Epithelial cell of prostate (primary cell): Measurements from ENCODE around the gene EPS8L3.
"Not testable (repeated sequence)": the region's sequence is repeated elsewhere in the genome, so short reads cannot be mapped to it uniquely, and the experiment has no call there.

ENCODE experiments used
- DNase-seq: peaks from one replicate; pipeline ENCODE4 v3.0.0-alpha.2; 2011; ENCODE audit warnings: low read depth, low spot score
- H3K27ac ChIP-seq: fragments of 450-650 bp; 2 replicates; pipeline ENCODE4 v1.5.1; 2017; ENCODE audit warnings: mild to moderate bottlenecking

EPS8L3 gene

GRCh38 chr1:109748311-109748710 is 15.4 kb downstream of the EPS8L3 start:
- not testable (repeated sequence) for DNase-seq, H3K27ac ChIP-seq

GRCh38 chr1:109740615-109741373 is 22.9 kb downstream of the EPS8L3 start, which contains the start of gene GSTM3:
TSS of gene GSTM3 (minus strand) at chr1:109741038. CDS start at chr1:109740287, 751 bp downstream.
- no peak for DNase-seq
- H3K27ac ChIP-seq = no peak within 1 kb of the TSS

- no peak overlapping the region for H3K27ac ChIP-seq
- DNase-seq = no peak
Measured at GRCh38 chr1:109739738-109740614, 23.7 kb downstream of the EPS8L3 start.

- no peak for DNase-seq
- no peak overlapping the region for H3K27ac ChIP-seq
Measured at GRCh38 chr1:109733236-109733870, 30.4 kb downstream of the EPS8L3 start.

GRCh38 chr1:109732390-109732881 is 31.3 kb downstream of the EPS8L3 start:
- H3K27ac ChIP-seq = no peak overlapping the region
- DNase-seq = no peak

GRCh38 chr1:109730666-109731065 is 33.1 kb downstream of the EPS8L3 start:
- no peak for DNase-seq

GRCh38 chr1:109728870-109729269 is 34.9 kb downstream of the EPS8L3 start:
- H3K27ac ChIP-seq = no peak overlapping the region
- no peak for DNase-seq

More at GRCh38 chr1:109730666-109731065, 33.1 kb downstream of the EPS8L3 start:
- no peak overlapping the region for H3K27ac ChIP-seq

GRCh38 chr1:109726728-109727373 is 36.9 kb downstream of the EPS8L3 start:
- H3K27ac ChIP-seq = no peak overlapping the region
- DNase-seq = no peak

GRCh38 chr1:109726007-109726406 is 37.7 kb downstream of the EPS8L3 start:
- DNase-seq = no peak
- no peak overlapping the region for H3K27ac ChIP-seq

GRCh38 chr1:109725510-109725909 is 38.2 kb downstream of the EPS8L3 start:
- H3K27ac ChIP-seq = no peak overlapping the region
- DNase-seq = no peak

- H3K27ac ChIP-seq = no peak overlapping the region
- DNase-seq = no peak
Measured at GRCh38 chr1:109724933-109725332, 38.8 kb downstream of the EPS8L3 start.

GRCh38 chr1:109722908-109723691 is 40.6 kb downstream of the EPS8L3 start:
- H3K27ac ChIP-seq = no peak overlapping the region
- no peak for DNase-seq

GRCh38 chr1:109721971-109722370 is 41.8 kb downstream of the EPS8L3 start:
- DNase-seq = no peak
- no peak overlapping the region for H3K27ac ChIP-seq

- H3K27ac ChIP-seq = no peak overlapping the region
- DNase-seq = no peak
Measured at GRCh38 chr1:109721042-109721441, 42.7 kb downstream of the EPS8L3 start.

- no peak overlapping the region for H3K27ac ChIP-seq
- no peak for DNase-seq
Measured at GRCh38 chr1:109719337-109719837, 44.3 kb downstream of the EPS8L3 start.

GRCh38 chr1:109718495-109718894 is 45.2 kb downstream of the EPS8L3 start:
- no peak overlapping the region for H3K27ac ChIP-seq
- DNase-seq = no peak

- H3K27ac ChIP-seq = no peak overlapping the region
- peak; percentile 33 for DNase-seq
Measured at GRCh38 chr1:109717729-109718128, 46.0 kb downstream of the EPS8L3 start.

- DNase-seq = no peak
- no peak overlapping the region for H3K27ac ChIP-seq
Measured at GRCh38 chr1:109716570-109717090, 47.1 kb downstream of the EPS8L3 start.

- no peak for DNase-seq
- no peak overlapping the region for H3K27ac ChIP-seq
Measured at GRCh38 chr1:109716121-109716520, 47.6 kb downstream of the EPS8L3 start.
